ENCODE results near the gene TRIM8.

Gene TRIM8

GRCh38 chr10:102601639-102602038 lies 42.6 kb upstream of the TRIM8 start:
- H2BK5ac ChIP-seq (ENCODE audit: low read depth, low read length, poor library complexity, severe bottlenecking), result no peak overlapping the region
- DNase-seq, result no peak
- peak overlapping the region; percentile 38 to 47 for H3K4ac ChIP-seq (ENCODE audit: low read depth in 1 of 2, low read length in 2 of 2)
- no peak overlapping the region for H3K4me2 ChIP-seq (ENCODE audit: low read length, poor library complexity, severe bottlenecking)
- peaks cover 30% of the 10 kb centered on the region for H3K4me1 ChIP-seq (ENCODE audit: control insufficient read depth, insufficient read depth, low read depth, low read length)
- peak overlapping the region in 1 of 2 experiments; percentile 4 for H3K14ac ChIP-seq (ENCODE audit: low read length in 2 of 2)
- H4K8ac ChIP-seq (ENCODE audit: low read length), result no peak overlapping the region
- no peaks in the 10 kb centered on the region for H3K9me3 ChIP-seq (ENCODE audit: control insufficient read depth, low read length)
- no peaks in the 10 kb centered on the region for H3K27me3 ChIP-seq (ENCODE audit: control insufficient read depth in 1 of 2, insufficient read depth in 1 of 2, low read length in 2 of 2)
- H3K79me1 ChIP-seq (replicated peaks; ENCODE audit: low read length, poor library complexity, severe bottlenecking), result peaks cover 4% of the 10 kb centered on the region
- H2BK120ac ChIP-seq (ENCODE audit: low read depth, low read length), result peak overlapping the region; percentile 39
- H3K23ac ChIP-seq (ENCODE audit: low read length in 2 of 2), result no peak overlapping the region
- H2BK15ac ChIP-seq (ENCODE audit: low read depth, poor library complexity, severe bottlenecking), result peak overlapping the region; percentile 37
- H4K91ac ChIP-seq (ENCODE audit: low read length), result peak overlapping the region; percentile 83
- peak overlapping the region; percentile 75 to 99 for H2BK12ac ChIP-seq (ENCODE audit: low read length in 2 of 2)
- H3K27ac ChIP-seq (ENCODE audit: low read length, poor library complexity, severe bottlenecking), result no peak overlapping the region
- H2AK5ac ChIP-seq (ENCODE audit: low read length, severe bottlenecking), result no peak overlapping the region
- WGBS, result 98% methylated on average over 9 of the region's 9 CpGs
- no peak overlapping the region for H2AFZ ChIP-seq (ENCODE audit: low read depth, low read length)
- peak overlapping the region; percentile 1 to 54 for H3K18ac ChIP-seq (ENCODE audit: low read depth in 1 of 2, low read length in 2 of 2)
- peak overlapping the region in 1 of 2 experiments; percentile 8 for H3K4me3 ChIP-seq (ENCODE audit: insufficient read depth in 1 of 2, low read depth in 1 of 2, low read length in 2 of 2)
- peaks cover 27 to 50% of the 10 kb centered on the region in 2 experiments for H3K36me3 ChIP-seq (ENCODE audit: control insufficient read depth in 1 of 2, insufficient read depth in 2 of 2, low read depth in 1 of 2, low read length in 2 of 2)
- peak overlapping the region; percentile 83 for H3K9ac ChIP-seq (ENCODE audit: low read length)

- no peak overlapping the region for H2BK15ac ChIP-seq (ENCODE audit: low read depth, poor library complexity, severe bottlenecking)
Observed at GRCh38 chr10:102602272-102603045, 41.8 kb upstream of the TRIM8 start.

GRCh38 chr10:102603946-102604345 lies 40.3 kb upstream of the TRIM8 start:
- Histone ChIP-seq H4K8ac (ENCODE audit: low read length) (peak overlapping the region; percentile 88), H3K9me3 (ENCODE audit: control insufficient read depth, low read length) (no peaks in the 10 kb centered on the region), H2BK120ac (ENCODE audit: low read depth, low read length) (peak overlapping the region; percentile 80), H3K23ac (ENCODE audit: low read length in 2 of 2) (peak overlapping the region in 1 of 2 experiments; percentile 2), H3K4me3 (ENCODE audit: insufficient read depth in 1 of 2, low read depth in 1 of 2, low read length in 2 of 2) (peak overlapping the region in 1 of 2 experiments; percentile 22), H3K18ac (ENCODE audit: low read depth in 1 of 2, low read length in 2 of 2) (peak overlapping the region; percentile 71 to 96), H4K91ac (ENCODE audit: low read length) (peak overlapping the region; percentile 95), H3K4ac (ENCODE audit: low read depth in 1 of 2, low read length in 2 of 2) (peak overlapping the region; percentile 83 to 96), H3K79me1 (replicated peaks; ENCODE audit: low read length, poor library complexity, severe bottlenecking) (peaks cover 7% of the 10 kb centered on the region), H3K27me3 (ENCODE audit: control insufficient read depth in 1 of 2, insufficient read depth in 1 of 2, low read length in 2 of 2) (no peaks in the 10 kb centered on the region), H2AFZ (ENCODE audit: low read depth, low read length) (no peak overlapping the region), H2BK15ac (ENCODE audit: low read depth, poor library complexity, severe bottlenecking) (peak overlapping the region; percentile 90), H3K9ac (ENCODE audit: low read length) (peak overlapping the region; percentile 83), H3K14ac (ENCODE audit: low read length in 2 of 2) (peak overlapping the region in 1 of 2 experiments; percentile 19), H3K27ac (ENCODE audit: low read length, poor library complexity, severe bottlenecking) (peak overlapping the region; percentile 87), H2BK5ac (ENCODE audit: low read depth, low read length, poor library complexity, severe bottlenecking) (peak overlapping the region; percentile 71), H3K4me1 (ENCODE audit: control insufficient read depth, insufficient read depth, low read depth, low read length) (peaks cover 30% of the 10 kb centered on the region), H2BK12ac (ENCODE audit: low read length in 2 of 2) (peak overlapping the region; percentile 84 to 97), H2AK5ac (ENCODE audit: low read length, severe bottlenecking) (peak overlapping the region; percentile 33), H3K4me2 (ENCODE audit: low read length, poor library complexity, severe bottlenecking) (no peak overlapping the region), H3K36me3 (ENCODE audit: control insufficient read depth in 1 of 2, insufficient read depth in 2 of 2, low read depth in 1 of 2, low read length in 2 of 2) (peaks cover 7 to 33% of the 10 kb centered on the region in 2 experiments)
- 64% methylated on average over 7 of the region's 7 CpGs for WGBS
- peak; percentile 68 for DNase-seq

More at GRCh38 chr10:102602272-102603045, 41.8 kb upstream of the TRIM8 start:
- H4K8ac ChIP-seq (ENCODE audit: low read length), result peak overlapping the region; percentile 12
- H3K9me3 ChIP-seq (ENCODE audit: control insufficient read depth, low read length), result no peaks in the 10 kb centered on the region
- H2AK5ac ChIP-seq (ENCODE audit: low read length, severe bottlenecking), result no peak overlapping the region
- peaks cover 7% of the 10 kb centered on the region for H3K79me1 ChIP-seq (replicated peaks; ENCODE audit: low read length, poor library complexity, severe bottlenecking)
- H3K4me1 ChIP-seq (ENCODE audit: control insufficient read depth, insufficient read depth, low read depth, low read length), result peaks cover 30% of the 10 kb centered on the region
- peak overlapping the region in 1 of 2 experiments; percentile 55 for H3K4me3 ChIP-seq (ENCODE audit: insufficient read depth in 1 of 2, low read depth in 1 of 2, low read length in 2 of 2)
- H3K27ac ChIP-seq (ENCODE audit: low read length, poor library complexity, severe bottlenecking), result no peak overlapping the region
- H3K9ac ChIP-seq (ENCODE audit: low read length), result peak overlapping the region; percentile 83
- H2BK12ac ChIP-seq (ENCODE audit: low read length in 2 of 2), result peak overlapping the region; percentile 64 to 75
- WGBS, result 60% methylated on average over 4 of the region's 4 CpGs
- no peak overlapping the region for H2AFZ ChIP-seq (ENCODE audit: low read depth, low read length)
- no peak overlapping the region for H2BK5ac ChIP-seq (ENCODE audit: low read depth, low read length, poor library complexity, severe bottlenecking)
- peak overlapping the region in 1 of 2 experiments; percentile 25 for H3K4ac ChIP-seq (ENCODE audit: low read depth in 1 of 2, low read length in 2 of 2)
- H2BK120ac ChIP-seq (ENCODE audit: low read depth, low read length), result peak overlapping the region; percentile 39
- no peak overlapping the region for H3K23ac ChIP-seq (ENCODE audit: low read length in 2 of 2)
- H3K27me3 ChIP-seq (ENCODE audit: control insufficient read depth in 1 of 2, insufficient read depth in 1 of 2, low read length in 2 of 2), result no peaks in the 10 kb centered on the region
- H4K91ac ChIP-seq (ENCODE audit: low read length), result peak overlapping the region; percentile 2
- peak; percentile 84 for DNase-seq
- no peak overlapping the region for H3K4me2 ChIP-seq (ENCODE audit: low read length, poor library complexity, severe bottlenecking)
- peak overlapping the region; percentile 24 to 25 for H3K18ac ChIP-seq (ENCODE audit: low read depth in 1 of 2, low read length in 2 of 2)
- peaks cover 22 to 43% of the 10 kb centered on the region in 2 experiments for H3K36me3 ChIP-seq (ENCODE audit: control insufficient read depth in 1 of 2, insufficient read depth in 2 of 2, low read depth in 1 of 2, low read length in 2 of 2)
- no peak overlapping the region for H3K14ac ChIP-seq (ENCODE audit: low read length in 2 of 2)

- Histone ChIP-seq H2AFZ (ENCODE audit: low read depth, low read length) (no peak overlapping the region), H3K9ac (ENCODE audit: low read length) (peak overlapping the region; percentile 83), H3K79me1 (replicated peaks; ENCODE audit: low read length, poor library complexity, severe bottlenecking) (peaks cover 7% of the 10 kb centered on the region), H3K18ac (ENCODE audit: low read depth in 1 of 2, low read length in 2 of 2) (peak overlapping the region; percentile 71 to 96), H3K4ac (ENCODE audit: low read depth in 1 of 2, low read length in 2 of 2) (peak overlapping the region; percentile 83 to 96), H4K91ac (ENCODE audit: low read length) (peak overlapping the region; percentile 95), H3K14ac (ENCODE audit: low read length in 2 of 2) (no peak overlapping the region), H2BK15ac (ENCODE audit: low read depth, poor library complexity, severe bottlenecking) (no peak overlapping the region), H3K4me3 (ENCODE audit: insufficient read depth in 1 of 2, low read depth in 1 of 2, low read length in 2 of 2) (peak overlapping the region in 1 of 2 experiments; percentile 22), H3K4me1 (ENCODE audit: control insufficient read depth, insufficient read depth, low read depth, low read length) (peaks cover 26% of the 10 kb centered on the region), H3K36me3 (ENCODE audit: control insufficient read depth in 1 of 2, insufficient read depth in 2 of 2, low read depth in 1 of 2, low read length in 2 of 2) (peaks cover 3 to 28% of the 10 kb centered on the region in 2 experiments), H3K4me2 (ENCODE audit: low read length, poor library complexity, severe bottlenecking) (no peak overlapping the region), H4K8ac (ENCODE audit: low read length) (peak overlapping the region; percentile 88), H2AK5ac (ENCODE audit: low read length, severe bottlenecking) (no peak overlapping the region), H2BK5ac (ENCODE audit: low read depth, low read length, poor library complexity, severe bottlenecking) (no peak overlapping the region), H3K9me3 (ENCODE audit: control insufficient read depth, low read length) (no peaks in the 10 kb centered on the region), H3K23ac (ENCODE audit: low read length in 2 of 2) (no peak overlapping the region), H3K27me3 (ENCODE audit: control insufficient read depth in 1 of 2, insufficient read depth in 1 of 2, low read length in 2 of 2) (no peaks in the 10 kb centered on the region), H3K27ac (ENCODE audit: low read length, poor library complexity, severe bottlenecking) (peak overlapping the region; percentile 87), H2BK12ac (ENCODE audit: low read length in 2 of 2) (peak overlapping the region; percentile 62 to 81), H2BK120ac (ENCODE audit: low read depth, low read length) (peak overlapping the region; percentile 80)
- 3% methylated on average over 5 of the region's 6 CpGs for WGBS
- DNase-seq, result peak; percentile 95
Observed at GRCh38 chr10:102604439-102604841, 39.8 kb upstream of the TRIM8 start.

Data from mesenchymal stem cell (in vitro differentiated cells and primary cell).